GM12878 (cell line): Measurements from ENCODE around the gene MAP3K5. TPM values are rescaled to one million over a fixed set of nuclear protein-coding genes. Genes with fewer than 3 reads are reported as not detected.

ENCODE experiments used
- ATAC-seq: fragments of 200-7000 bp; cut with Tn5 transposase; 3 replicates; pipeline ENCODE4 v1.9.1; 2020; ENCODE audit warnings: mild to moderate bottlenecking, moderate library complexity
- BruUV-seq: library from RNA; stranded (reverse); fragments of 400-500 nt; replicated peaks from 2 replicates; lab custom pipeline; 2021; lab: Mats Ljungman, UMichigan
- CTCF ChIA-PET: fragments of 300-600 bp; sonication (Branson Sonifier 250); formaldehyde crosslinking; extraction: SDS; loops from one replicate; lab custom pipeline; 2021; ENCODE audit warnings: inconsistent platforms; lab: Yijun Ruan, JAX
- POLR2A ChIA-PET: fragments of 350-600 bp; formaldehyde crosslinking; extraction: SDS; loops from one replicate; lab custom pipeline; 2021; ENCODE audit warnings: inconsistent platforms; lab: Charles Lee
- RAD21 ChIA-PET: fragments of 300-600 bp; sonication (Branson Sonifier 250); formaldehyde crosslinking; loops from one replicate; lab custom pipeline; 2023; ENCODE audit warnings: antibody characterized with exemption; ENCODE audit not compliant: unreplicated experiment; lab: Charles Lee
- SMC1A ChIA-PET: fragments of 300-600 bp; sonication (Branson Sonifier 250); formaldehyde crosslinking; loops from one replicate; lab custom pipeline; 2023; ENCODE audit not compliant: unreplicated experiment, uncharacterized antibody; lab: Charles Lee
- DNase-seq: peaks from one replicate; pipeline ENCODE4 v3.0.0-alpha.2; 2011; ENCODE audit warnings: low read depth, low spot score
- FAIRE-seq: peaks from 3 replicates; lab custom pipeline; 2011; peaks lifted over from hg19 to GRCh38; lab: Jason Lieb, UNC
- H2AFZ ChIP-seq: 2 replicates; pipeline ENCODE4 v1.6.0; 2011; ENCODE audit warnings: low read depth, low read length, control low read depth; ENCODE audit not compliant: control insufficient read depth
- H3K27ac ChIP-seq: 2 replicates; pipeline ENCODE4 v1.5.1; 2011; ENCODE audit warnings: control low read depth; ENCODE audit not compliant: control insufficient read depth, insufficient read depth
- H3K27me3 ChIP-seq, 2 experiments: replicated peaks in 1 of 2; 2 replicates each; pipeline versions ENCODE4 v1.6.0 to v1.6.1; 2011; ENCODE audit warnings: low read length in 1 of 2; ENCODE audit not compliant: control insufficient read depth in 2 of 2, insufficient read depth in 2 of 2
- H3K36me3 ChIP-seq, 2 experiments: 2 replicates each; pipeline ENCODE4 v1.5.1; 2011; ENCODE audit warnings: low read length in 1 of 2; ENCODE audit not compliant: control insufficient read depth in 2 of 2, insufficient read depth in 2 of 2
- H3K4me1 ChIP-seq: 2 replicates; pipeline ENCODE4 v1.6.1; 2011; ENCODE audit warnings: mild to moderate bottlenecking, low read length, moderate library complexity, mixed read lengths; ENCODE audit not compliant: control insufficient read depth, insufficient read depth
- H3K4me2 ChIP-seq: 2 replicates; pipeline ENCODE4 v1.6.0; 2011; ENCODE audit warnings: control low read depth; ENCODE audit not compliant: control insufficient read depth, insufficient read depth
- H3K4me3 ChIP-seq: fragments of 200-600 bp; sonication (generic); 2 replicates; pipeline ENCODE4 v1.5.1; 2016
- H3K79me2 ChIP-seq: 2 replicates; pipeline ENCODE4 v1.6.0; 2011; ENCODE audit warnings: low read length; ENCODE audit not compliant: control insufficient read depth, insufficient read depth
- H3K9ac ChIP-seq: 2 replicates; pipeline ENCODE4 v1.8.0; 2011; ENCODE audit warnings: low read length, control low read depth, mixed read lengths; ENCODE audit not compliant: control insufficient read depth, insufficient read depth
- H3K9me3 ChIP-seq: replicated peaks from 3 replicates; pipeline ENCODE4 v1.5.1; 2011; ENCODE audit warnings: mild to moderate bottlenecking, low read length; ENCODE audit not compliant: control insufficient read depth, insufficient read depth
- H4K20me1 ChIP-seq: 2 replicates; pipeline ENCODE4 v1.6.0; 2011; ENCODE audit not compliant: control insufficient read depth, insufficient read depth
- HSF1 ChIP-seq: fragments of 150-350 bp; IDR thresholded peaks from 2 replicates; pipeline ENCODE4 v1.6.1; 2014; ENCODE audit warnings: mild to moderate bottlenecking, low read depth, low read length
- PKNOX1 ChIP-seq: fragments of 450-650 bp; IDR thresholded peaks from 2 replicates; pipeline ENCODE4 v1.6.1; 2016; ENCODE audit warnings: mild to moderate bottlenecking
- WGBS: methylation state at CpG from one replicate; pipeline ENCODE4 v1.1.6; 2016; ENCODE audit warnings: low lambda C conversion rate; ENCODE audit not compliant: insufficient replicate concordance, insufficient coverage; ENCODE audit errors: missing lambda C conversion rate; 5-methylcytosine and 5-hydroxymethylcytosine counted together
- in situ Hi-C: fragments of 300-500 bp; cut with MboI; formaldehyde crosslinking; loops from 9 replicates; pipeline ENCODE4 v1.14.3; 2018; ENCODE audit warnings: mixed read lengths
- intact Hi-C: fragments of 100-400 bp; cut with micrococcal nuclease; formaldehyde crosslinking; loops from one replicate; pipeline ENCODE4 v1.14.2; 2022; ENCODE audit not compliant: unreplicated experiment
- polyA plus RNA-seq, 11 experiments: library from polyadenylated mRNA; depleted of rRNA in 4 of 11; unstranded in 6 of 11; stranded (reverse) in 5 of 11; fragments of >200 nt; fragmentation: Nextera tagmentation in 4 of 11; fragmentation: Illumina TruSeq in 1 of 11; extraction: Ambion mirVana in 4 of 11; extraction: Trizol in 1 of 11; gene quantifications; 1 replicate in 1 of 11; 2 replicates in 10 of 11; pipeline versions ENCODE4 v1.2.1 to v1.2.3, GENCODE V29; 2011 to 2016; ENCODE audit warnings: inconsistent platforms in 2 of 11, missing spikeins in 2 of 11, low read depth in 1 of 11
- total RNA-seq, 4 experiments: library from RNA; depleted of rRNA in 3 of 4; stranded (reverse); fragments of >200 nt in 3 of 4; fragmentation: Illumina TruSeq in 1 of 4; extraction: Trizol in 1 of 4; gene quantifications; 2 replicates each; pipeline versions ENCODE4 v1.2.1 to v1.2.3, GENCODE V29; 2013 to 2021

The MAP3K5 gene
- total and polyA plus RNA-seq, 10 of the 15 experiments (the other 5 are each of a cell fraction or from before 2014, with no cell fraction given) = 5.4 to 34.3 (median 26.4) TPM

GRCh38 chr6:136736281-136736960 is 55.9 kb downstream of the MAP3K5 start:
- CTCF ChIA-PET = interaction anchor here (1.0 to 1.6 kb wide), 5 partner anchors 8 to 92 kb away, joined by 3 to 5 read pairs (median 5); partner anchors contain the start of gene MAP3K5
- 93% methylated on average over 5 of the region's 5 CpGs for WGBS
- DNase-seq (no peak), ATAC-seq (peak; percentile 75), FAIRE-seq (no peak)
- Histone ChIP-seq H3K27me3 (no peaks in the 10 kb centered on the region), H4K20me1 (no peaks in the 10 kb centered on the region), H2AFZ (no peak overlapping the region), H3K4me1 (peaks cover 6% of the 10 kb centered on the region; the same call in 1 of the 2 replicates), H3K27ac (no peak overlapping the region), H3K36me3 (peaks cover 2 to 6% of the 10 kb centered on the region in 2 experiments; a peak in 2 of 4 replicates), H3K4me3 (no peak overlapping the region), H3K4me2 (no peak overlapping the region), H3K79me2 (peaks cover 98% of the 10 kb centered on the region), H3K9me3 (no peaks in the 10 kb centered on the region; the same call in 2 of the 3 replicates), H3K9ac (no peak overlapping the region)
- POLR2A ChIA-PET = interaction anchor here (0.7 to 1.1 kb wide), 2 partner anchors 10 to 16 kb away, joined by 3 to 8 read pairs; no protein-coding TSS in a partner anchor
- RAD21 ChIA-PET = interaction anchor here (1.0 to 2.5 kb wide), 8 partner anchors 10 to 56 kb away, joined by 3 to 15 read pairs (median 4); partner anchors contain the start of gene MAP3K5
- intact Hi-C loops = no loop called here
- no TSS peak for BruUV-seq
- TF ChIP-seq HSF1 (no peak), PKNOX1 (peak; percentile 54; the same call in 1 of the 2 replicates)
- SMC1A ChIA-PET = interaction anchor here (0.6 to 19.4 kb wide), 10 partner anchors 9 to 63 kb away, joined by 3 to 370 read pairs (median 4); partner anchors contain the start of gene MAP3K5
- in situ Hi-C loops = no loop called here
